ENCODE measurements around the gene HSPA4L.

Gene HSPA4L

DNA sequence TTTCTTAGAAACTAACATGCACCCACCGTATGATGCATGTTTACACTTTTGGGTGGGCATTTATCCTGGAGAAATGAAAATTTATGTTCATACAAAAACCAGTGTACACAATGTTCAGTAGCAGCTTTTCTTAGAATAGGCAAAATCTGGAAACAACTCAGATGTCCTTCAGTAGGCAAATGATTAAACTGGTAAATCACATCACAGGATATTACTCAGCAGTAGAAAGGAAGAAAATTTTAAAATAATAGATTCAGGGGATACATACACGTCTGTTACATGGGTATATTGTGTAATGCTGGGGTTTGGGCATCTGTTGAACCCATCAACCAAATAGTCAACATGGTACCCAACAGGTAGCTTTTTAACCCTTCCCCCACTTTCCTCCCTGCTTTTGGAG is 25.2 kb upstream of the HSPA4L start:
- TF ChIP-seq CTCF (IDR thresholded peaks at IDR 0.05; ENCODE audit: low read depth, low read length), result no peak
- no peak overlapping the region for H3K4me3 ChIP-seq (ENCODE audit: low read depth, low read length)

GRCh38 chr4:127759228-127759820 is 22.8 kb upstream of the HSPA4L start:
- TF ChIP-seq CTCF (IDR thresholded peaks at IDR 0.05; ENCODE audit: low read depth, low read length), result no peak
- H3K4me3 ChIP-seq (ENCODE audit: low read depth, low read length), result no peak overlapping the region

DNA sequence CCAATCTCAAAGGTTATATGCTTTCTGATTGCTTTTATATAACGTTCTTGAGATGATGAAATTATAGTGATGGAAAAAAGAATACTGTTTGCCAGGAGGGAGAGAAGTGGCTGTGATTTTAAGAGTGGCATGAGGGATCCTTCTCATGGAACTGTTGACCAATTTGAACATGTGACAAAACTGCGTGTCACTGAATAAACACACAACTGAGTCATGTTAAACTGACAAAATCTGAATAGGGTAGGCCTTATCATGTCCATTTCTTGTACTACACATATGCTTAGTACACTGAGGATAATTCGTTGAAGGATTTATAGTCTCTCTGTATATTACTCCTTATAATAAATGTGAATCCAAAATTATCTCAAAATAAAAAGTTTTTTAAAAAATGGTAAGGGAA is 22.2 kb upstream of the HSPA4L start:
- no peak for TF ChIP-seq CTCF (IDR thresholded peaks at IDR 0.05; ENCODE audit: low read depth, low read length)
- no peak overlapping the region for H3K4me3 ChIP-seq (ENCODE audit: low read depth, low read length)

DNA sequence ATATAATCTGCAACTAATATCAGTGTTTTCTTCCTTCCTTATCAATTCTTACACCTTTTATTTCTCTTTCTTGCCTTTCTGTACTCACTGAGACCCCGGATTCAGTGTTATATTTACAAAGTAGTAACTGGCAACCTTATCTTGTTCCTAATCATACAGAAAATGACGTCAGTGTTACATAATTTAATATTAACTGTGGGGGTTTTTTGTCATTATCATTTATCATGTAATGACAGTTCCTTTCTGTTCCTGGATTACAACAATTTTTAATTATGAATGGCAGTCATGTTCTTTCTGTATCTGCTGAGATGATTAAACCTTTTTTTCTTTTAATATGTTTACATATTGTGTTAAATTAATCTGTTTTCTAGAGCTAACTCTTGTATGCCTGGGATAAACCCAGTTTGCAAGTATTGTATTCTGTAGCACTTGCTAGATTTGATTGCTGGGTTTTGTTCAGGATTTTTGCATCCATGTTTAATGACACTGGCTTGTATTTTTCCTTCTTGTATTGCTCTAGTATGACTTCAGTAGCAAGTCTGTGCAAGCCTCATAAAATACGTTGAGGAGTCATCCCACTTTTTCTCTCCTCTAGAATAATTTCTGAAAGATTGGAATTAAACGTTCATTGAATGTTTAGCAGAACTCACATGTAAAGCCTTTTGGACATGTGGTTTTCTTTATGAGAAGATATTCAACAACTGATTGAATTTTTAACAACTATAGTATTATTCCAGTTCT is 10.4 kb upstream of the HSPA4L start:
- H3K4me3 ChIP-seq (ENCODE audit: low read depth, low read length), result no peak overlapping the region
- TF ChIP-seq CTCF (IDR thresholded peaks at IDR 0.05; ENCODE audit: low read depth, low read length), result no peak

- no peak for TF ChIP-seq CTCF (IDR thresholded peaks at IDR 0.05; ENCODE audit: low read depth, low read length)
- H3K4me3 ChIP-seq (ENCODE audit: low read depth, low read length), result no peak overlapping the region
Observed at GRCh38 chr4:127772769-127773671, 9.1 kb upstream of the HSPA4L start.

GRCh38 chr4:127775843-127776242 is 6.3 kb upstream of the HSPA4L start:
- no peak overlapping the region for H3K4me3 ChIP-seq (ENCODE audit: low read depth, low read length)
- no peak for TF ChIP-seq CTCF (IDR thresholded peaks at IDR 0.05; ENCODE audit: low read depth, low read length)

Data from WI38 (cell line).